Measurements from ENCODE around the gene PSMD1. TPM values are rescaled to one million over a fixed set of nuclear protein-coding genes. Genes with fewer than 3 reads are reported as not detected.

PSMD1 gene
- total RNA-seq, 4 donors from 2014 or later: 51.5 to 116 (median 67.9) TPM

DNA sequence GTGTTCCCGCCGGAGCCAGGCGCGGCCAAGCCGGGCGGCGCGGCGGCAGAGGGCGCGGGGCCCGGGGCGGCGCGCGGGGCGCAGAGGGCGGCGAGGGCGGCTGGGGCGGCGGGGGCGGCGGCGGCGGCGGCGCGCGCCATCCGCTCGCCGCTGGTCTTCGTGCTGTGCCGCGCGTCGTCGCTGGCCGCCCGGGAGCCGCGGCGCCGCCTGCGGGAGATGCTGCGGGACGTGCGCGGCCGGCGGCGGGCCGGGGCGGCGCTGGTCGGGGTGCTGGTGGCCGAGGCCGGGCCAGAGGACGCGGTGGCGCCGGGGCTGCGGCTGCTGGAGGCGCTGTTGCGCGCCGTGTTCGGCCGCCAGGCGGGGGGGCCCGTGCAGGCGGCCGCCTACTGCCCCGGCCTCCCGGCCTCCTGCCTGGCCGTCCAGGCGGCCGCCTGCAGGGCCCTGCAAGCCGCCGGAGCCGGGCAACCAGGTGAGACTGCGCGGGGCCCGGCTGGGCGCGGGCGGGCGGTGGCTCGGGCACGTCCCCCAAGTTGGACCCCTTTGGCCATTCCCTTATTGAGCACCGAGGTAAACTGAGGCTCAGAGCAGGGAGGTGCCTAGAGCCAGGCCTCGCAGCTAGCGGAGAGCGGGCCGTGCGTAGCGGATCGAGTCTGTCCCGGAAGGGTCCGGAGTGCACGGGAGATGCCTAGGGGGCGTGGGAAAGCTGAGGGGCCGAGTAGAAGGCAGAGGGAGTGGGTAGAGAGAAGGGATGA is 18.8 kb upstream of the PSMD1 start:
- Histone ChIP-seq H3K4me3 (peak overlapping the region; percentile 12 to 61 (median 29)), H3K27me3 (peaks cover 0 to 89% (median 10%) of the 10 kb centered on the region in 4 donors), H3K4me1 (peaks cover 0 to 15% (median 11%) of the 10 kb centered on the region in 3 donors), H3K36me3 (no peaks in the 10 kb centered on the region), H3K27ac (no peak overlapping the region), H3K9me3 (no peaks in the 10 kb centered on the region)
- WGBS, 2 donors: 0 to 6% methylated on average over 1 to 6 of the region's 104 CpGs
- TF ChIP-seq POLR2A (IDR thresholded peaks at IDR 0.05): no peak
- DNase-seq: no peak
- intact Hi-C loops (cut with DNase I): no loop called here

DNA sequence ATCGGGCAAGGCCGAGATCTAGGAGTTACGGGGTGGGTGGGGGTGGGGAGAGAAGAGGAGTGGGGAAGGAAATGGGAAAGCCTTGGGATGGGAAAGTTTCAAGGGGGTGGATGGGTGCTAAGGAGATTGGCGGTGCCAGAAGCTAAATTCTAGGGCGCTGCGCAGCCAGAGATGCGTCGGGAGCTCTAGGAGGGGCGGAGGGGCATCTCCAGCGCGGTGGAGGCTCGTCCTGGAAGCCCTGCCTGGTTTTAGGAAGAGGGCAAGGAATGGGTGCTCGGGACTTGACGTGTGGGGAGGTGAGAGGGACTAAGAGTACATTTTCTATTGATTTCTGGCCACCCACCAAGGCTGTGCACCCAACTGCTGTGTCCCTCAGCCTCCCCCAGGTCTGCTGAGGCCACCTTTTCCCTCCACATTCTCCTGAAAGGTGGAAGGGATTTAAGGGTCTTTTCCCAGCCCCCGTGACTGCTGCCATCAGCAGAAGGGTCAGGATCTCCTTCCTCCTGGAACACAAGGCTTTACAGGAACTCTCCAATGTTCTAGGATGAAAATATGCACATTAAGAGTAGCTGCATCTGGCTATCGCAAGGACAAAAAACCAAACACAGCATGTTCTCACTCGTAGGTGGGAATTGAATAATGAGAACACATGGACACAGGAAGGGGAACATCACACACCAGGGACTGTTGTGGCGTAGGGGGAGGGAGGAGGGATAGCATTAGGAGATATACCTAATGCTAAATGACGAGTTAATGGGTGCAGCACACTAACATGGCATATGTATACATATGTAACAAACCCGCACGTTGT is 18.0 kb upstream of the PSMD1 start:
- DNase-seq: no peak
- peaks cover 0 to 85% (median 10%) of the 10 kb centered on the region in 4 donors for H3K27me3 ChIP-seq
- TF ChIP-seq POLR2A (IDR thresholded peaks at IDR 0.05): no peak
- TF ChIP-seq, protein P1, sequence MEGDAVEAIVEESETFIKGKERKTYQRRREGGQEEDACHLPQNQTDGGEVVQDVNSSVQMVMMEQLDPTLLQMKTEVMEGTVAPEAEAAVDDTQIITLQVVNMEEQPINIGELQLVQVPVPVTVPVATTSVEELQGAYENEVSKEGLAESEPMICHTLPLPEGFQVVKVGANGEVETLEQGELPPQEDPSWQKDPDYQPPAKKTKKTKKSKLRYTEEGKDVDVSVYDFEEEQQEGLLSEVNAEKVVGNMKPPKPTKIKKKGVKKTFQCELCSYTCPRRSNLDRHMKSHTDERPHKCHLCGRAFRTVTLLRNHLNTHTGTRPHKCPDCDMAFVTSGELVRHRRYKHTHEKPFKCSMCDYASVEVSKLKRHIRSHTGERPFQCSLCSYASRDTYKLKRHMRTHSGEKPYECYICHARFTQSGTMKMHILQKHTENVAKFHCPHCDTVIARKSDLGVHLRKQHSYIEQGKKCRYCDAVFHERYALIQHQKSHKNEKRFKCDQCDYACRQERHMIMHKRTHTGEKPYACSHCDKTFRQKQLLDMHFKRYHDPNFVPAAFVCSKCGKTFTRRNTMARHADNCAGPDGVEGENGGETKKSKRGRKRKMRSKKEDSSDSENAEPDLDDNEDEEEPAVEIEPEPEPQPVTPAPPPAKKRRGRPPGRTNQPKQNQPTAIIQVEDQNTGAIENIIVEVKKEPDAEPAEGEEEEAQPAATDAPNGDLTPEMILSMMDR (IDR thresholded peaks at IDR 0.05): no peak
- peak overlapping the region in 2 of 4 donors; percentile 41 to 61 for H3K4me3 ChIP-seq
- 38 to 41% methylated on average over 20 to 21 of the region's 21 CpGs for WGBS, 2 donors
- intact Hi-C loops (cut with DNase I): no loop called here
- no peaks in the 10 kb centered on the region for H3K36me3 ChIP-seq
- no peaks in the 10 kb centered on the region for H3K9me3 ChIP-seq
- peaks cover 0 to 15% (median 11%) of the 10 kb centered on the region in 3 donors for H3K4me1 ChIP-seq
- H3K27ac ChIP-seq: no peak overlapping the region

DNA sequence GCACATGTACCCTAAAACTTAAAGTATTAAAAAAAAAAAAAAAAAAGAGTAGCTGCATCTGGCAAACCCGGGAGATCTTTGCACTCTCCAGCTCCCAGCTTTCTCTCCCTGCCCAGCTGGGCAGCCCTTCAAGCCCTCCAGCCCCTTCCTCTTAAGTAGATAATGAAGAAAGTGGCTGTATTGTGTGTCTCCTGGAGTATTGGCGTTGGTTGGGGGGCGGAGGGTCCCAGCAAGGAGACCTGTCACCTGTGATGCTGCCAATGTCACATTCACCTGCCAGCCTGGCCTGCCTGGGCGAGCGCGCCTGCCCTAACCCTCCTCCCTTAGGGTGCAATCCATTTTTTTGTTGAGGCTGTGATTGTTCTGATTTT is 17.4 kb upstream of the PSMD1 start:
- Histone ChIP-seq H3K27me3 (peaks cover 0 to 79% (median 10%) of the 10 kb centered on the region in 4 donors), H3K4me1 (peaks cover 0 to 15% (median 11%) of the 10 kb centered on the region in 3 donors), H3K27ac (no peak overlapping the region), H3K36me3 (no peaks in the 10 kb centered on the region), H3K4me3 (no peak overlapping the region), H3K9me3 (no peaks in the 10 kb centered on the region)
- intact Hi-C loops (cut with DNase I): no loop called here
- 79 to 80% methylated on average over 6 of the region's 6 CpGs for WGBS, 2 donors
- no peak for TF ChIP-seq POLR2A (IDR thresholded peaks at IDR 0.05)
- TF ChIP-seq, protein P1 (IDR thresholded peaks at IDR 0.05): no peak
- DNase-seq: no peak

DNA sequence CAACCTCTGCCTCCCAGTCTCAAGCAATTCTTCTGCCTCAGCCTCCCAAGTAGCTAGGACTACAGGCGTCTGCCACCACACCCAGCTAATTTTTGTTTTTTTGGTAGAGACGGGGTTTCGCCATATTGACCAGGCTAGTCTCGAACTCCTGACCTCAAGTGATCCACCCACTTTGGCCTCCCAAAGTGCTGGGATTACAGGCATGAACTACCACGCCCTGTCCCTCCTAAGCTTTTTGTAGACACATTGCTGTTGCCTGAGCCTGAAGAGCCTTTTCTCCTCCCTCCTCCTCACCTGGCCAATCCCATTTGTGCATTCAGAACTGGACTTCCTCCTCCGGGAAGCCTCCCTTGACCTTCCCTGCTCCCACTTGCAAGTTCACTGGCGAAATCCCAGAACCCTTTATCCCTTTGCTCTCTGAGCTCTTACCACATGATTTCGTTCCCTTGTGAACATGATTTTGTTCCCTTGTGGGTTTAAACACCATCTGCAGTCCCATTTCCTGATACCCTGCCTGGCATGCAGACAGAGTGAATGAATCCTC is 16.8 kb upstream of the PSMD1 start:
- 76 to 80% methylated on average over 8 of the region's 8 CpGs for WGBS, 2 donors
- Histone ChIP-seq H3K4me3 (no peak overlapping the region), H3K27ac (no peak overlapping the region), H3K27me3 (peaks cover 0 to 73% (median 10%) of the 10 kb centered on the region in 4 donors), H3K36me3 (no peaks in the 10 kb centered on the region), H3K9me3 (no peaks in the 10 kb centered on the region), H3K4me1 (peaks cover 0 to 15% (median 11%) of the 10 kb centered on the region in 3 donors)
- TF ChIP-seq, protein P1 (IDR thresholded peaks at IDR 0.05): no peak
- TF ChIP-seq POLR2A (IDR thresholded peaks at IDR 0.05): no peak
- intact Hi-C loops (cut with DNase I): no loop called here
- DNase-seq: no peak

DNA sequence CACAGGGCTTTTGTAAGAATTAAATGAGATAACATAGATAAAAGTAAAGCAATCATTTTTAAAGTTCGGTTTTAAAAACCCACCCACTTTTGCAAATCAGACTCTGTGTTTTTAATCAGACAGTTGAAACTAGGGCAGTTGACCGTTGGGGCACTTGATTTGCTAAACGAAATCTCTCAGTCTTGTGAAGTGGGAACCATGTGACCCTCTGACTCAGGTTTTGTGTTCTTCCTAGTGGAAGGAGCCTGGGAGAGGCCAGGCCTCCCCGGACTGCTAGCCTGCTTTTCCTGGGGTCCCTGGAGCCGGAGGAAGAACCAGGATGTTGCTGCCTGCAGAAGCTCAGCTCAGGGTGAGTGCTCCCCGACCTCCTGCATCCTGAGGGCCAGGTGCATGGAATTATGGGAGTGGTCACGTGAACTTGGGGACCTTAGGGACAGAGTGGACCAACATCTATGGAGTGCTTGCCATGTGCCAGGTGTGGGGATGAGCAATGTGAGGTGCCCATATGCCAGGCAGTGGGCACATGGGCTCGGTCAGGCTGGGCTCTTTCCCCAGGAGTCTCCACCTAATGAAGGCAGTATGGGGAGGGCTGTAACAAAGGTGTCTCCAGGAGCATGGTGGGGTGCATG is 15.5 kb upstream of the PSMD1 start:
- no peak overlapping the region for H3K27ac ChIP-seq
- DNase-seq: no peak
- WGBS, 2 donors: 67 to 76% methylated on average over 4 to 6 of the region's 8 CpGs
- intact Hi-C loops (cut with DNase I): no loop called here
- H3K4me3 ChIP-seq: no peak overlapping the region
- peaks cover 0 to 15% (median 11%) of the 10 kb centered on the region in 3 donors for H3K4me1 ChIP-seq
- H3K9me3 ChIP-seq: no peaks in the 10 kb centered on the region
- peaks cover 0 to 60% (median 7%) of the 10 kb centered on the region in 4 donors for H3K27me3 ChIP-seq
- no peak for TF ChIP-seq POLR2A (IDR thresholded peaks at IDR 0.05)
- TF ChIP-seq, protein P1 (IDR thresholded peaks at IDR 0.05): no peak
- H3K36me3 ChIP-seq: no peaks in the 10 kb centered on the region

Data from esophagus squamous epithelium (tissue), 5 donors.